ENCODE measurements around the gene HNRNPL. TPM values are rescaled to one million over a fixed set of nuclear protein-coding genes. Genes with fewer than 3 reads are reported as not detected.
A peak's percentile ranks its signal among the peaks of the same experiment; 100 is the strongest.

The HNRNPL gene
- total RNA-seq, 1 donor from 2014 or later = 172 TPM

DNA sequence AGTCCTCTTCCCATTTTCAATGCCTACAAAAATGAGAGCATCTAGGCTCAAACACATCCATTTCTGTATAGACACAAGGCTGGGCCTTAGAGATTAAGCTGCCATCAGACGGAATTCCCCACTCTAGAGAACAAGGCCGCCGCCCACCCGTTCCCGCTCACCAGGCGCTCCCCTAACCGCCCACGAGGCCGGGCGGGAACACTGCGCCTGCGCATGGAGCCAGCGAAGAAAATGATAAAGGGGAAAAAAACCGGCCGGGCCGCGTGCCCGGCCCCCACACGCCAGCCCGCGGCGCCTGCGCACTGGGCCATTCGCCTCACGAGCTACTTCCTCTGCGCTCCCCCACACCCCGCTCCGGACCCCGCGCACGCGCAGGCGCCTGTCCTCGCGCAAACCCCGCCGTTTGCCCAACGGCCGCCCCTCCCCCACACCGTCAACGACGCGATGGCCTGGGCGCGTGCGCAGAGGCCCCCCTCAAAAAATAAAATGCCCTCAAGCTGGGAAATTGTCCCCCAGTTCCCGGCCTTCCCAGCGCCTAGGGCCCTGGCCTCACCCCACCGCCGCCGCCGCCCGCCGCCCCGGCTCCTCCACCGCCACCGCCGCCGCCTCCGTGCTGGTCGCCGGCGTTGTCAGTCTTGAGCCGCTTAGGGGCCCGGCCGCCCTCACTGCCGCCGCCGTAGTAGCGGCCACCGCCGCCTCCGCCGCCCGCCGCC is 483 bp downstream of the HNRNPL start:
- Histone ChIP-seq H3K27me3 (ENCODE audit: control insufficient read depth, insufficient read depth, low read length) (no peaks in the 10 kb centered on the region), H3K36me3 (ENCODE audit: control insufficient read depth, insufficient read depth, low read length) (peaks cover 25% of the 10 kb centered on the region), H3K4me3 (ENCODE audit: low read depth, low read length) (peak overlapping the region; percentile 44)
- FAIRE-seq (no peak), DNase-seq (ENCODE audit: low read depth) (peak; percentile 81)
- TF ChIP-seq, protein P1, sequence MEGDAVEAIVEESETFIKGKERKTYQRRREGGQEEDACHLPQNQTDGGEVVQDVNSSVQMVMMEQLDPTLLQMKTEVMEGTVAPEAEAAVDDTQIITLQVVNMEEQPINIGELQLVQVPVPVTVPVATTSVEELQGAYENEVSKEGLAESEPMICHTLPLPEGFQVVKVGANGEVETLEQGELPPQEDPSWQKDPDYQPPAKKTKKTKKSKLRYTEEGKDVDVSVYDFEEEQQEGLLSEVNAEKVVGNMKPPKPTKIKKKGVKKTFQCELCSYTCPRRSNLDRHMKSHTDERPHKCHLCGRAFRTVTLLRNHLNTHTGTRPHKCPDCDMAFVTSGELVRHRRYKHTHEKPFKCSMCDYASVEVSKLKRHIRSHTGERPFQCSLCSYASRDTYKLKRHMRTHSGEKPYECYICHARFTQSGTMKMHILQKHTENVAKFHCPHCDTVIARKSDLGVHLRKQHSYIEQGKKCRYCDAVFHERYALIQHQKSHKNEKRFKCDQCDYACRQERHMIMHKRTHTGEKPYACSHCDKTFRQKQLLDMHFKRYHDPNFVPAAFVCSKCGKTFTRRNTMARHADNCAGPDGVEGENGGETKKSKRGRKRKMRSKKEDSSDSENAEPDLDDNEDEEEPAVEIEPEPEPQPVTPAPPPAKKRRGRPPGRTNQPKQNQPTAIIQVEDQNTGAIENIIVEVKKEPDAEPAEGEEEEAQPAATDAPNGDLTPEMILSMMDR (IDR thresholded peaks at IDR 0.05; ENCODE audit: insufficient read depth, low read length, severe bottlenecking) = no peak

DNA sequence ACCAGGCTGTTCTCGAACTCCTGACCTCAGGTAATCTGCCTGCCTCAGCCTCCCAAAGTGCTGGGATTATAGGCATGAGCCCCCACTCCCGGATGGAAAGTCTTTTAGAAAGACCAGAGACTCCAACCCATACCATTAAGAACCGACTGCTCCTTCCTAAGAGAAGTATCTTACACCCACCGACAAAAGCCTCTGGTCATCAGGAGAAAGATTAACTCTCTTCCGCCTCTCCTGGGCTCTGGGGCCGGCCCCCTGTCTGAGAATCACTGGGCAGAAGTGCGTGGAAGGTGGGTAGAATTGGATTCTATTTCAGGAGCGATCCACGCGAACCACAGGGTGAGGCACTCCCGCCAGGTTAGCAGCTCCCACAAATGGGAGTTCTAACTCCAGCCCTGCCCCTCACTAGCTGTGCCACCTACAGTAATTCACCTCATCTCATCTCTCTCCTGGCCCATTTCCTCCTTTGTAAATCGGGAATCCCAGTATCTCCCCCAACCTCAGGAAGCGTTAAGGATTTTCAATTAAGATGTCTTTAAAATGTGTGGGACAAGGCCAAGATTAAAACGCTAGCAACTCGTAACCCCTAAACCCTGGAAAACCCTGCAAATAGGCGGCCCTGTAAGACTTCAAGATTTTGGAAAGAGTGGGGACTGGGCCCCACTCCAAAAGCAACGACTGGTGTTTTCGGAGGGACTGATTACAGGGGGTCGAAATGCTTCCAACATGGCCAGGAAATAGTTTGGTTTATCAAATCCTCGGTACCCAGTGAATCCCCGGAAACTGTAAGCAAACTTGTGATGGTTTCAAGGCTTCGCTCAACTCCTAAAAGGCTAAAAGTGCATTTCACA is 1.3 kb downstream of the HNRNPL start:
- peak overlapping the region; percentile 44 for H3K4me3 ChIP-seq (ENCODE audit: low read depth, low read length)
- H3K36me3 ChIP-seq (ENCODE audit: control insufficient read depth, insufficient read depth, low read length) = peaks cover 33% of the 10 kb centered on the region
- TF ChIP-seq, protein P1 (IDR thresholded peaks at IDR 0.05; ENCODE audit: insufficient read depth, low read length, severe bottlenecking) = no peak
- no peaks in the 10 kb centered on the region for H3K27me3 ChIP-seq (ENCODE audit: control insufficient read depth, insufficient read depth, low read length)
- no peak for FAIRE-seq
- DNase-seq (ENCODE audit: low read depth) = no peak

DNA sequence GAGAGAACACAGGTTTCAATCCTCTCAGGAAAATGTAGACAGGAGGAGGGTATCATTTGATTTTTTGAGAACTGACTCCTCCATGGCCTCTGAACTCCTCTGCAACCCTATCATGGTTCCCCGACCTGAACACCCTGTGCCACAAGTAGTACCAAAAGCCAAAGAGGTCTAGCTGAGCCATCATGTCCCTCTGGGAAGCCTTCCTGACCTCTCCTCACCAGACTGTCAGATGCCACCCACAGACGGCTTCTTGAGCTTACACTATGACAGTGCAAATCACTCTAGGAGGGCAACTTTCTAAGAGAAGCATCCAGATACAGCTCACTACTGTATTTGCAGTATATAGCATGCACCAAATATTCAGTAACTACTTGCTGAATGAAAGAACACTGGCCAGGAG is 3.7 kb downstream of the HNRNPL start:
- FAIRE-seq = no peak

DNA sequence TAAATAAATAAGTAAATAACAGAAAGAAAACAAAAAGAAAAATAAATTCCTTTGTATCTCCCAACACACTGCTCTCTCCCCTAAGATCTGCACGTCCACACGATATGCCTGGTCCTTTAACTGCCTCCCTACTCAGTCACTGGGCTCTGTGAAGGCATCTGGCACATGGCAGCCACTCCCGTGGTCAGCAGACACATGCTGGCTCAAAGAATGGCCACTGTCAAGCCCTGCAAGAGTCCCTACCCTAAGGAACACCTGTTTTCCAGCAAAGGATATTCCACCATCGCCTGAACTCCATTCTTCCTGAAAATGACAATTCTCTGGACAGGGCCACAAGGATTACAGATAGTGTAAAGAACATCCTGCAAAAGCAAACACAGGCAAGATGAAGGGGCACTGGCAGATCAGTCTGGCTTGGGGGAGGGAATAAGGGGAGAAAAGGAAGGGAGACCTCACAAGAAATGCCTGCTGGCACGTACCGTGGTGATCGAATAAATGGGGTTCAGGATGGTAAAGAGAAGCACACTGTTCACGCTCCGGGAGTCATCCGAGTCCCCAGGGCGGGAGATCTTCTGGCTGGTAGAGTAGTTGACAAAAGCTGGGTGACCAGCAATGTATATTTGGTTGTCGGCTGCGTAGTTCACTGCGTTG is 4.3 kb downstream of the HNRNPL start:
- FAIRE-seq (no peak), DNase-seq (ENCODE audit: low read depth) (no peak)
- Histone ChIP-seq H3K36me3 (ENCODE audit: control insufficient read depth, insufficient read depth, low read length) (peaks cover 49% of the 10 kb centered on the region), H3K27me3 (ENCODE audit: control insufficient read depth, insufficient read depth, low read length) (no peaks in the 10 kb centered on the region), H3K4me3 (ENCODE audit: low read depth, low read length) (no peak overlapping the region)
- TF ChIP-seq, protein P1 (IDR thresholded peaks at IDR 0.05; ENCODE audit: insufficient read depth, low read length, severe bottlenecking) = no peak

More for the DNA sequence above, 3.7 kb downstream of the HNRNPL start:
- no peak overlapping the region for H3K4me3 ChIP-seq (ENCODE audit: low read depth, low read length)
- peaks cover 49% of the 10 kb centered on the region for H3K36me3 ChIP-seq (ENCODE audit: control insufficient read depth, insufficient read depth, low read length)
- DNase-seq (ENCODE audit: low read depth) = no peak
- H3K27me3 ChIP-seq (ENCODE audit: control insufficient read depth, insufficient read depth, low read length) = no peaks in the 10 kb centered on the region
- TF ChIP-seq, protein P1 (IDR thresholded peaks at IDR 0.05; ENCODE audit: insufficient read depth, low read length, severe bottlenecking) = no peak

DNA sequence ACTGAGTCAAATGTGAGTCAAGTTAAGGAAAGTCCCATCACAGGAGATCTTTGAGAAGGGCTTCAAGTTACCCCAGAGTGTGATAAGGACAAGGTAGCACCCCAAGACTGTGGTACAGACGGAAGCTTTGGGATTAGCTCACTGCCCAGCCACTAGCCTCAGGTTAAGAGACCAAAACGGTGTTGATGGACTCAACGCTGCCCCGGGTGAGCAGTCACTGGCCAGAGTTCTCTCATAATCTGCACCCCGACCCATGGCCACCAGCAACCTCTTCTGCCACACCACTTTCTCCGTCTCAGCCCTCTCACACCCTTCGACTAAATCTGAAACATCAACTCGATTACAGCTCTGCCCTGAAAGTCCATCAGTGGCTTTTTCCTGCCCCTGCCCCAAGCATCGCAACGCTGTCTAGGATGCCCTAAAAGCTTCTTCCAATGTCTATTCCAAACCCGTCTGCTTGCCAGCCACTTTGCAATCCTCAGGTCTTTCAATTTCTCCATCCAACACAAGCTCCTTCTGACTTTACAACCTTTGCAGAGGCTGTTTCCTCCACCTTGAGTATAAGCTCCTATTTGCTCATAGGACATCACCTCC is 5.6 kb downstream of the HNRNPL start:
- TF ChIP-seq, protein P1 (IDR thresholded peaks at IDR 0.05; ENCODE audit: insufficient read depth, low read length, severe bottlenecking) = no peak
- no peak for DNase-seq (ENCODE audit: low read depth)
- Histone ChIP-seq H3K27me3 (ENCODE audit: control insufficient read depth, insufficient read depth, low read length) (no peaks in the 10 kb centered on the region), H3K4me3 (ENCODE audit: low read depth, low read length) (no peak overlapping the region), H3K36me3 (ENCODE audit: control insufficient read depth, insufficient read depth, low read length) (peaks cover 54% of the 10 kb centered on the region)
- no peak for FAIRE-seq

Data from bronchial epithelial cell (primary cell).